Embryonic facial prominence (tissue), 1 donor: ENCODE measurements around the gene SENP7.
"Not testable (repeated sequence)": the region's sequence is repeated elsewhere in the genome, so short reads cannot be mapped to it uniquely, and the experiment has no call there.

ENCODE experiments used
- DNase-seq: peaks from one replicate; pipeline ENCODE4 v3.0.0-alpha.2; 2016; ENCODE audit errors: extremely low spot score

The SENP7 gene

DNA sequence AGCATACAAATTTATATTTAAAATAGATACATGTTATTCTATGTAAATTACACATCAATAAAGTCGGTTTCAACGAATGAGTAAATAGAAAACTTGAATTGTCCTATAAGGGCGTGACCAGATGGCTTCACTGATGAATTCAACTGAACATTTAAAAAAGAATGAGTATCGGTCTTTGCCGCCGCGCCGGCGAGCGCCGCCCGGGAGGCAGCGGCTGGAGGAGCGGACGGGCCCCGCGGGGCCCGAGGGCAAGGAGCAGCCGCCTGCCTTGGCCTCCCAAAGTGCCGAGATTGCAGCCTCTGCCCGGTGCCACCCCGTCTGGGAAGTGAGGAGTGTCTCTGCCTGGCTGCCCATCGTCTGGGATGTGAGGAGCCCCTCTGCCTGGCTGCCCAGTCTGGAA is 74.4 kb downstream of the SENP7 start:
- not testable (repeated sequence) for DNase-seq

DNA sequence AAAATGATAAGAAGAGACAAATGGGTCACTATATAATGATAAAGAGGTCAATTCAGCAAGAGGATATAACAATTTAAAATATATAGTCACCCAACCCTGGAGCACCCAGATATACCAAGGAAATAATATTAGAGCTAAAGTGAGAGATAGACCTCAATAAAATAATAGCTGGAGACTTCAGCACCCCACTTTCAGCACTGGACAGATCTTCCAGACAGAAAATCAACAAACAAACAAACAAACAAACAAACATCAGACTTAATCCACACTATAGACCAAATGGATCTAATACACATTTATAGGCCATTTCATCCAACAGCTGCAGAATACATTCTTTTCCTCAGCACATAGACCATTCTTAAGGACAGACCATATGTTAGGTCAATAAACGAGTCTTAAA is 79.4 kb downstream of the SENP7 start:
- DNase-seq = no peak

DNA sequence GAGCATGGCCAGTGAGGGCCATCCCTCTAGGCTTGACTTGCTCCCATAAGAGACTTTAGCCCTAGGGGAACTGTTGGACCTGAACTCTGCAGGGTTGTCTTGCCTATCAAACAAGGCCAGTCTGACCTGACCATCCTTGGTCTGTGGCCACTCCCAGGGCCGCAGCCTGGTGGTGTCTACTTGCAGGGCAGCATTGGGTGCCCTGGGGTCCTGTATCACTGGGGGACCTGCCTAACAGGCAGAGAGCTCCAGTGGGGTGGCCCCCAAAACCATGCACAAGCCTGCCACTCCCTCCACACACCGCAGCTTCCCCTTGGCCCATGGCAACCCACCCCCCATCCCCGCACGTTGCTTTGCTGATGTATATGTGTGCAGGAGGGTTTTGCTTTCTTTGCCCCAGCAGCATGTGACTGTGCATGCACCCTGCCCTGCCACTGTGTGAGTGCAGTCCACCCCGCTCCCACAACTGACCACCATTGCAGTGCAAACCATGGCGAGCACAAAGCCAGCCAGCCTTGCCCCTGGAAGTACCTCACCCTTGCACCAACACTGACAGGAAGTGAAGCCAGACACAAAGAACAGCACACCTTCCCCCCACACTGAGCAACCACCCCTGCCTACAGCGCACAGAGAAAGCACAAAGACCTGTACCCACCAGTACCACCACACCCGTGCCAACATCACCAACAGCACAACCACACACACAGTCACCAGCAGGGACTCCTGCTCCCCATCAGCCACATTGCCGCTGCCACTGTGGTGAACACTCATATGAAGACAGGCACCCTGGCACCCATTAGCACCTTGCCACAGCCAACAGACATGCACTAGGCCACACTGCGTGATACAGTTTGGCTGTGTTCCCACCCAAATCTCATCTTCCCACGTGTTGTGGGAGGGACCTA is 88.8 kb downstream of the SENP7 start:
- DNase-seq = no peak

DNA sequence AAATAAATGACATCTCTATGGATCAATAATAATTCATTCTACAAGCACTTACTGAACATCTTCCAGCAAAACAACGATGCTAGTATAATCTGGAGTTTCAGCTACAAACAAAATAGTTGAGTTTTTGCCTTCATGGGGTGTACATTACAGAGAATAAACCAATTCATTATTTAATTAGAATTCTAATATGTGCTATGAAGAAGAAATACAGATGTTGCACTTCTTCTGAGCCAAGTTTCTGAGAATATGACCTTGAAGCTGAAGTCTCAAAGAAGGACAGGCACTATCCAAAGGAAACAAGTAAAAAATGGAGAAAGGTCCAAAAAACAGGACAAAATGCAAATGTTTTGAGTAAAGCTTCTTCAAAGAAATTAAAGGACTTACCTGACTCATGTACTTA is 94.2 kb downstream of the SENP7 start:
- DNase-seq = no peak

DNA sequence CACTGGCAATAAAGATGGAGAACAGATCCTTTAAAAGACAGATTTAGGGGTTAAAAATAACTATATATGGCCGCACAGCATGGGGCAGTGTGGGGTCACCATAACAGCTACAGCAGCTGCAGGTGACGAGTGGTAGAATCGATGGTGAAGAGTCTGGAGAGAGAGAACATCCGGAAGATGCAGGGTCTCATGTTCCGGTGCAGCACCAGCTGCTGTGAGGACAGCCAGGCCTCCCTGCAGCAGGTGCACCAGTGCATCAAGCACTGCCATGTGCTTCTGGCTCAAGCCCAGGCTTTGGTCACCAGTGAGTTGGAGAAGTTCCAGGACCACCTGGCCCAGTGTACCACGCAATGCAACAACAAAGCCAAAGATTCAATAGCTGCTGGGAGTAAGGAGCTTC is 98.9 kb downstream of the SENP7 start:
- DNase-seq = no peak

DNA sequence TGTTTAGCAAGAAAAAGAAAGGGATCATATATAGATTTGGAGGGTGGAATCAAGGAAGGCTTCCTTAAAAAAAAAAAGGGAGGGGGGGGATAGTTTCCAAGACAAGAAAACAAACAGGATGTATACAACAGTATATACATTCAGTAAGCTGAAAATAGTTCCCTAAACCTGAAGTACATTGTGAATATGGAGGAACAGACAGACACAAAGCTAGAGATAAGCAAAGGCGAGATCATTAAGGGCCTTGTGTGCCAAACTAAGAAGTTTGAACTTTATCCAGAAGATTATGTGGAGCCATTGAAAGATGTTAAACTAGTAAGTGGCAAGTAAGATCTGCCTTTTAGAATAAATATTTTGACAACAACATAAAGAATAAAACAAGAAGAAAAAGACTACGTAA is 99.4 kb downstream of the SENP7 start:
- DNase-seq = no peak

DNA sequence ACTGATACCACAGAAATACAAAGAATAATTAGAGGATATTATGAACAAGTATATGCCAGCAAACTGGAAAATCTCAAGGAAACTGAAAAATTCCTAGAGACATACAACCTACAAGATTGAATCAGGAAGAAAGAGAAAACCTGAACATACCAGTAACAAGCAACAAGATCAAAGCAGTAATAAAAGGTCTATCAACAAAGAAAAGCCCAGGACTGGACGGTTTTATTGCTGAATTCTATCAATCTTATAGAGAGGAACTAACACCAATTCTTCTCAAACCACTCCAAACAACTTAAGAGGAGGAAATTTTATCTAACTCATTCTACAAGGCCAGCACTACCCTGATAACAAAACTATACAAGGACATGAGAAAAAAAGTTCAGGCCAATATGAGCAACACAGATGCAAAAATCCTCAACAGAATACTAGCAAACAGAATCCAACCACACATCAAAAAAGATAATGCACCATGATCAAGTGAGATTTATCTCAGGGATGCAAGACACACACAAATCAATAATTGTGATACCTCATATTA is 121.5 kb downstream of the SENP7 start:
- DNase-seq = no peak

DNA sequence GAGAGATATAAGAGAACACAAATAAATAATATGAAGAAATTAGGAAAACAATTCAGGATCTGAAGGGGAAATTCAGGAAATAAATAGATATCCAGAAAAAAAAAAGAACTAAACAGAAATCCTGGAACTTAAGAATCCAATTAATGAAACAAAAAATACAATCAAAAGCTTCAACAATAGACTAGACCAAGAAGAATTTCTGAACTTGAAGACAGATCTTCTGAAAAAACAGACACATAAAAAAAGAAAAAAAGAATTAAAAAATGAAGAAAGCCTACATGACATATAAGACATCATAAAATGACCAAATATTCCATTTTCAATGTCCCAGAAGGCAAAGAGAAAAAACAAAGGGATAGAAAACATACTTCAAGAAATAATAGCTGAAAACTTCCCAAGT is 124.3 kb downstream of the SENP7 start:
- no peak for DNase-seq

DNA sequence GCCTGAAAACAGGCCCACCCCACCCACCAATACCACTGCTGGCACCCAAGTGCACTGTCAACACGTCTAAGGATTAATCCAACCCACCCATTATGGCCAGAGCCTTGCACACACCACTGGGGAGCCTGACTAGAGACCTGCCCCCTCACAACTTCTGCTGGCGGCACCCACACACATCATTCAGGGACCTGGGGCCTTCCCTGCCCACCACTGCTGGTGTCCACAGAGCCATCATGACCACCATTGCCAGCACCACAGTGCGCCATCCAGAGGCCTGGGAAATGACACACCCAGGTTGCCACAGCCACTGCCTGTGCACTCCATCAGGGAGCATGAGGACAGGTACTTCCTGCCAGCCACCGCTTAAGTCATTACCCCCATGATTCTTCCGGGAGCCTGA is 125.7 kb downstream of the SENP7 start:
- no peak for DNase-seq

DNA sequence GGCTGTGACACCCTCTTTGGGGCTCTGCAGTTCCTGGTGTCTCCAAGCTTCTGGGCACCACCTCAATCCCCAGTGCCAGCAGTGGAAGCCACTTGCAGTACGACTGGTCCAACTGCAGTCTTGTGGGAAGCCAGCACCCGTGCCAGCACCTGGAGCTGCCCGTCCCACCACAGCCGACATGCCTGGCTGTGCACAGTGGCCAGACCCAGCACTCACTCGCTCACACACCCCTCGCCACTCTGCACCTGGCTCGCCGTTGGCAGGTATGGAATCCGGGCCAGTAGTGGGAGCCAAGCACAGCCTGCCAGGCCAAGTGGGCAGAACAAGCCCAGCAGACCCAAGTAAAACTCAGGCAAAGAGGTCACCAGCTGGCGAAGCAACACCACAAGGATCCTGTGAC is 128.6 kb downstream of the SENP7 start:
- no peak for DNase-seq

DNA sequence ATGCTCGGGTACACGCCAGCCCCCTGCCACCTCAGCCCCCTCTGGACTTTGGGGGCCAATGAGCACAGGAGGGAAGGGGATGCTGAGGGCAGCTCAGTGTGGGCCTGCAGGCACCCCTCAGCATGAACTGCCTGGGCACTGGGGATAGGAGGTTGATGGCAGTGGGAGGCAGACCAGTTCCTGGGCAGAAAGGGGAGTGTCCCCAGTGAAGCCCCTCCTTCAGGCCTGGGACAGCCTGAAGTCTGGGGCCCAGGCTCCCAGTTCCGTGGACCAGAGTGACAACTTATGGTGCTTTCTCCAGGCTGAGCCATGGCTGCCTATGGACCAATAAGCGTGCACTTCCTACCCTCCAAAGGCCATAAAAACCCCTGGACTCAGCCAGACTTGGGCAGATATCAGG is 129.4 kb downstream of the SENP7 start:
- DNase-seq = no peak

DNA sequence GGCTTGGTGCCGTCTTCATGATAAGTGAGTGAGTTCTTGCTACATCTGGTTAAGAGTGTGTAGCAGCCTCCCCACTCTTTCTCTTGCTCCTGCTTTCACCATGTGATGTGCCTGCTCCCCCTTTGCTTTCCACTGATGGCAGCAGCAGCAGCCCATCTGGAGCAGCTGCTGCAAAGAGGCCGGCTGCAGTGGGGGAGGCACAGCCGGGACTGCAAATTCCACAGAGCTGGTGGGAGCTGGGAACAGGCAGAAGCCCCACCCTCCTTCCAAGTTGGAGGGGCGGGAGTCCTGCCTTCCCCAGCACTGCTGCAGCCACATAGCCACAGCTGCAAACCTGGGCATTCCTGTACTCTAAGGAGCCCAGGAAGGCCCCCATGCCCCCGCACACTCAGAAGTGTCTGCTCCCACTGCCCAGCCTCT is 129.8 kb downstream of the SENP7 start:
- DNase-seq = no peak

DNA sequence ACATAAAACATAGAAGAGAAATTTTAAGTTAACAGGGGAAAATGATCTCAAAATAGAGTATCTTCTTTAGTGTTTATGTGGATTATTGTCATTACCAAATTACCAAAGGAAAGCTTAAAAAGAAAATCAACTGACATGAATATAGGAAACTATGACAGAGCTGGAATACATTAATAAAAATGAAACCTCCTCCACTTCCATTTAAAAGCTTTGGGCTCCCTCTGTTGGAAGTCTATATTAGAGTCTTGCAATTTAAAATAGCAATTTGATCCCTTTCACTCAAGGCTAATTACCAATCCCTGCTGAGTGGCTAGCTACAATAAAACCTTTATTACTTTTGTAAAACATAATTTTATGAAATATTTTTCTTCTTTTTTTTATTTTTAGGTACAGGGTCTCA is 131.2 kb downstream of the SENP7 start:
- no peak for DNase-seq

DNA sequence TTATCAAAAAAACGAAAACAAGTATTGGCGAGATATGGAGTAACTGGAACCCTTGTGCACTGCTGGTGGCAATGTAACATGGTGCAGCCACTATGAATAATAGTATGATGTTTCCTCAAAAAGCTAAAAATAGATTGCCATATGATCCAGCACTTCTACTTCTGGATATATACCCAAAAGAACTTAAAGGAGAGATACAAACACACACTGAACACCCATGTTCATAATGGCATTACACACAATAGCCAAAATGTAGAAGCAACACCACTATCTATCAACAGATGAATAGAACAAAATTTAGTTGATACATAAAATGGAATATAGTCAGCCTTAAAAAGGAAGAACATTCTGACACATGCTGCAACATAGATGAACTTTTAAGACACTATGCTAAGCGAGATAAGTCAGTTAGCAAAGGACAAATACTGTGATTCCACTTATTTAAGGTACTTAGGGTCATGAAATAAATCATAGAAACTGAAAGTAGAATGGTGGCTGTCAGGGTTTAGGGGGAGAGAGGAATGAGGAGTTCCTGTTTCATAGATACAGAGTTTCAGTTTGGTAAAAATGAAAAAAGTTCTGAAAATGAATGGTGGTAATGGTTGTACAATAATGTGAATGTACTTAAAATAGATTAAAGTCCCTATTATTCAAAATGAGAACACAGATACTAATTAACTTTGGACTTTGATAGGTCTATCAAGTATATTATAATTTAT is 133.2 kb downstream of the SENP7 start:
- DNase-seq = no peak

DNA sequence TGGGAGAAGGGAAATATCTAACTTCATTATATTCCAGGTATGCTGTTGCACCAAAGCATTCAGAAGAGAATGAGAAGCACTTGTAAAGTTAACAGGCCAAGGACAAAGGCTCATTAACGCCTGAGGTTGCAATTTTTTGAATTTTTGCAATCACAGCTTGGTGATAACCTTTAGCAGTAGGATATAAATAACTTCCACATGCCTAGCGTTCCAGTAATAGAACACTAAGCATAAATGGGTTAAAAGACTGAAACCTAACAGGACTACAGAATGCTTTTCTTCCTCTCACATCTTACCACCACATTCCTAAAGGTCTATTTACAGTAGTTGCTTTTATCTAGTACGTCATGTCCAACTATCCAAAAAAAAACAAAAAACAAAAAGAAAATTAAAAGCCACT is 135.2 kb downstream of the SENP7 start:
- no peak for DNase-seq

DNA sequence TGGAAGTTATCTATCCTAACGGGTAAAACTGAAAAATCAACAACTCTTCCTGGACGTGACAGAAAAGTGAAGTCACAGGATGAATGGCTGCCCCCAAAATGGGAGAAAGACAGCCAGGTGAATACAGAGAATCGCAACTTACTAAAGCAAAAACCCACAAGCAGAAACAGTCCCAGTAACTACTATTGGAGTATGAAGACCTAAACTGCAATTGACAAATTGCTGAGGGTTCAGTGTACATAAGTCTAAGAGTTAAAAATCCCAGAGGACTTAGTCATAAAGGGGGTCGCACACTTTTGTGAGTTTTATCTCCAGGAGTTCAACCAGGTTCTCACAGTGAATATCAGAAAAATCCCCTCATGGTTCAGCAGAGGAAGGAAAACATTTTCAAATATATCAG is 135.8 kb downstream of the SENP7 start:
- DNase-seq = no peak

DNA sequence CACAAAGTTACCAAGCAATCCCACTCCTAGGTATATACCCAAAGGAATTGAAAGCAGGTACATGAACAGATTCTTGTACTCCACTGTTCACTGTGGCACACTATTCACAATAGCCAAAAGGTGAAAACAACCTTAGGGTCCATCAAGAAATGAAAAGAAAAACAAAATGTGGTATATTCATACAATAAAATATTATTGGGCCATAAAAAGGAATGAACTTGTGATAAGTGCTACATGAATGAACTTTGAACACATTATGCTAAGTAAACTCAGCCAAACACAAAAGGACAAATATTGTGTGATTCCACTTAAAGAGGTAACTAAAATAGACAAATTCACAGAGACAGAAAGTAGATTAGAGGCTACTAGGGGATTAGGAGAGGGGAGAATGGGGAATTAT is 137.4 kb downstream of the SENP7 start:
- DNase-seq = no peak

DNA sequence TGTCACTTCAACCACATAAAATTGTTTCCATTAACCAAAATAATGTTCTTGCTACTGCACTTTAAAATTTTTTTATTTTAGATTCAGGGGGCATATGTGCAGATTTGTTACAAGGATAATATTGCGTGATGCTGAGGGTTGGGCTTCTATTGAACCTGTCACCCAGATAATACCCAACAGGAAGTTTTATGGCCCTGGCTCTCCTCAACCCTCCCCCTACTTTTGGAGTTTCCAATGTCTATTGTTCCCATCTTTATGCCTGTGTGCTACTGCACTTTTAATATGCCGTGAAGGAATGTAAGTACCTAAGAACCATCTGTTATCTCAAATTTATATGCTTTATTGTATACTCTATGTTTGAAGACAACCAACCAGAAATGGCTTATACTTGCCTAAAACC is 150.6 kb downstream of the SENP7 start:
- DNase-seq = no peak

DNA sequence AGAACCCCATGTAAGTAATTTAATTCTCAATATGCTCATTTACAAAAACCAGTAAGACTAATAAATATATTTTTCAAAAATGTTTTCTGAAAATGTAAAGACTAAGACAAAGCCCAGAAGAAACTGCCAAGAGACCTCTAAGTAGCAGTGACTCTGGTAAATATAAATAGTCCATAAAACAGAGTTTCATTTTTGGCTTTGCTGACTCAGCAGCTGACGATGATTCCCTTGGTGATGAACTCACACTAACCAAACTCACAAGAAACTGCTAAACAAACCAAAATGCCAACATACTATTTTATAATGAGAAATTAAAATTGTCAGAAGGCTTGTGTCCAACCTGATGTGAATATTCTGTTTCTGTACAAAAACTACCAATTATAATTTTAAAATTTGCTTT is 161.2 kb downstream of the SENP7 start:
- no peak for DNase-seq

DNA sequence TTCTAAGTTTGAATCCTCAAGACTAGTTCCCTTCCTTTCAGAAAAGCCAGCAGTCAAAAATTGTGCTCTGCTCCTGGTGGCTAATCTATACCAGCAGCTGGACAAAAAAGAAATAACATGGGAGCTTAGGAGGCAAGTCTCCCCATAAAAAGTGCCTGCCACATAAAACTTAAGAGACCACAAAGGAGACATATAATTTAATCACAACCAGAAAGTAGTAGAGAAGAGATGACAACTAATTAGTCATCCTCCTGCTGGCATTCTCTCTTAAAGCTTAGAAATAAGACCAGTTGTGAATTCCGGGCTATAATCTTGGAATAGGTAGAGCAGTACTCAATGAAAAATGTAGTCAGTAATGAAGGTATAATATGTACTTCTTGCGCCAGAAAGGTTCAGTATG is 172.4 kb downstream of the SENP7 start:
- no peak for DNase-seq

DNA sequence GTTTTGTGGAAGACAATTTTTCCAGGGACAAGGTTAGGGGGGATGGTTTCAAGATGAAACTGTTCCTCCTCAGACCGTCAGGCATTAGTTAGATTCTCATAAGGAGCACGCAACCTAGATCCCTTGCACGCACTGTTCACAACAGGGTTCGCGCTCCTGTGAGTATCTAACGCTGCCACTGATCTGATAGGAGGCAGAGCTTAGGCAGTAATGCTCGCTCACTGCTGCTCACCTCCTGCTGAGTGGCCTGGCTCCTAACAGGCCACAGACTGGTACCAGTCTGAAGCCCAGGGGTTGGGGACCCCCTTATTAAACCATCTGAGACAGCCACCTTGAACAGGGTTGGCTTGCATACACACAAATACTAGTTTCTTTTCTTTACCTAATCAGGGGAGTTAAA is 179.1 kb downstream of the SENP7 start:
- no peak for DNase-seq

DNA sequence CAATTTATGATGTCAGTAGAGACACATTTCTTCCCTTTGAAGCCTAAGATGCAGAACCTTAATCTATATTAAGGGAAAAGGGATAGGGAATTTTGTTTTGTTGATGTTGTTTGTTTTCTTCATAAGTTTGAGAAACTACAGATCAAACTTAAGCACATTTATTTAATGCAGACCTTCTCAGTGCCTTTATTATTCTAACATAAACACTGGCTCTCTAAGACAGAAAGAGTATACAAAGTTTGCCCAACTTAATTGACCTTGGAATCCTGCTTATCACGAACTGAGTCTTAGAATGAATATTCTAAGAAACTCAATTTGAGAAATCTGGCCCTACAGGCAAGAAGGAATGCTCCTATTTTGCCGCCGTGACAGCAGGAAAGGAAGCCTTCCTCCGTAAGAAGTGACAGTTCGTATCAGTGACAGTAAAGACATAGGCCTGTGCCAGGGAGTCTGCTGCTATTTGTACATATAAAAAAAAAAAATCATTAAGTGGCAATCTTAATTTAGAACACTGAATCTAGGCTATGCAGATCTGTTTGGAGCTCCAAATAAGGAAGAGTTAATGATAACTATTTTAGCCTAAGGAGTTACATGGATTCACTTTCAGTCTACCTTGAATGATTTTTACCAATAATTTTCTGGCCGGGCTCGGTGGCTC is 183.9 kb downstream of the SENP7 start:
- no peak for DNase-seq
